Measurements from ENCODE around the gene GZMM. TPM values are rescaled to one million over a fixed set of nuclear protein-coding genes. Genes with fewer than 3 reads are reported as not detected.

The GZMM gene
- polyA plus RNA-seq, 1 of the 3 experiments (the other 2 are of a cell fraction), result not detected

DNA sequence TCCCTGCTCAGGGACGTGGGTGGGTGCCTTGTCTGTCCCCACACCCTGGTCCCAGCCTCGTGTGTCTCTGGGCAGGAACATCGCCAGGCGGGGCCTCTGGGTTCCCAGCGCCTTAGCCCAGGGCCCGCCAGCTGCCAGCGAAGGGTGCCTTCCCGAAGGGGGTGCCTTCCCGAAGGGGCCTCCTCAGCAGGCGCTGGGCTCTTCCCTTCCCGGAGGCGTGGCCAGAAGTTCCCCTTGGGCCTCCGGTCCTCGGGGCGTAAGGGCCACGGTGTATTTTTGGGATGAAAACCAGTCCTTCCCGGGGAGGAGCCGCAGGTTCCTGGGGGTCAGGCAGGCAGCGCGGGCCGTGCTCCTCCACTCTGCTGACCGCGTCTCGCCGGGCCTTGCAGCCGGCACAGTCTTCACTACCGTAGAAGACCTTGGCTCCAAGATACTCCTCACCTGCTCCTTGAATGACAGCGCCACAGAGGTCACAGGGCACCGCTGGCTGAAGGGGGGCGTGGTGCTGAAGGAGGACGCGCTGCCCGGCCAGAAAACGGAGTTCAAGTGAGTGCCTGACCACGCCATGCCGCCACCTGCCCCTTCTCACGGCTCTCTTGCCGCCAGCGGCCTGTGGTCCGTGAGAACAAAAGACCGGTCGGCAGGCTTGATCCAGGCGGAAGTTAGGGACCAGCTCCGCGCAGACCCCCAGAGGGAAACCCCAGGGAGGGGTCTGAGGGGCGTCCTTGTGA lies 35.4 kb downstream of the GZMM start:
- Histone ChIP-seq H3K27ac (ENCODE audit: low read depth in 2 of 2, low read length in 1 of 2) (no peak overlapping the region), H3K4me2 (no peak overlapping the region), H3K9ac (no peak overlapping the region), H3F3A (replicated peaks; ENCODE audit: insufficient read depth) (peaks cover 21% of the 10 kb centered on the region), H3K79me2 (ENCODE audit: insufficient read depth) (peaks cover 61% of the 10 kb centered on the region), H3K4me3 (ENCODE audit: low read depth in 2 of 2, low read length in 1 of 2) (no peak overlapping the region), H3K4me1 (ENCODE audit: control insufficient read depth in 1 of 2, insufficient read depth in 2 of 2, low read depth in 1 of 2, low read length in 1 of 2) (peaks cover 19 to 24% of the 10 kb centered on the region in 2 experiments; a peak in 3 of 4 replicates), H2AFZ (ENCODE audit: low read depth) (no peak overlapping the region), H4K20me1 (ENCODE audit: insufficient read depth) (peaks cover 85% of the 10 kb centered on the region), H3K36me3 (replicated peaks in 1 of 2; ENCODE audit: control insufficient read depth in 1 of 2, insufficient read depth in 2 of 2, low read length in 1 of 2) (peaks cover 0 to 38% of the 10 kb centered on the region in 2 experiments), H3K9me3 (no peaks in the 10 kb centered on the region), H3K9me2 (no peaks in the 10 kb centered on the region), H3K27me3 (ENCODE audit: insufficient read depth) (no peaks in the 10 kb centered on the region)
- 95% methylated on average over 27 of the region's 46 CpGs for WGBS (ENCODE audit: low lambda C conversion rate)
- no peak for TF ChIP-seq TCF12 (IDR thresholded peaks at IDR 0.05)
- TF ChIP-seq, protein P1, sequence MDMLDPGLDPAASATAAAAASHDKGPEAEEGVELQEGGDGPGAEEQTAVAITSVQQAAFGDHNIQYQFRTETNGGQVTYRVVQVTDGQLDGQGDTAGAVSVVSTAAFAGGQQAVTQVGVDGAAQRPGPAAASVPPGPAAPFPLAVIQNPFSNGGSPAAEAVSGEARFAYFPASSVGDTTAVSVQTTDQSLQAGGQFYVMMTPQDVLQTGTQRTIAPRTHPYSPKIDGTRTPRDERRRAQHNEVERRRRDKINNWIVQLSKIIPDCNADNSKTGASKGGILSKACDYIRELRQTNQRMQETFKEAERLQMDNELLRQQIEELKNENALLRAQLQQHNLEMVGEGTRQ (IDR thresholded peaks at IDR 0.05; ENCODE audit: borderline replicate concordance, low read depth, low read length), result no peak
- ChIA-PET CTCF (interaction anchor here (0.9 to 5.7 kb wide), 2 partner anchors 8 to 33 kb away, joined by 3 to 32 read pairs; no protein-coding TSS in a partner anchor), POLR2A (no interaction called here)
- no peak for DNase-seq

DNA sequence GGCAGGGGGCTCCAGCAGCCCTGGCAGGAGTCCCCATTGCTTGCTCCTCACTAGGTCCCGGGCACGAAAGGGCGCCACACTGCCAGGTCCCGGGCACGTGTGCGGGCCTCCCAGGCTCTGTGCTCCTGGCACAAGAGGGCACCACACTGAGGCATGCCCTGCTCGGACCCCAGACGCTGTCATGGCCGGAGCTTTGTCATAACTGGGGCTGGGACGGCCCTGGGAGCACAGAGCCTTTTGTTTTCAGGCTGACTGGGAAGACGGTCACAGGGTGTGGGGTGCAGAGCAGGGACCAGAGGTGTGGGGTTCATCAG lies 35.9 kb downstream of the GZMM start:
- TF ChIP-seq EP300 (IDR thresholded peaks at IDR 0.05; ENCODE audit: borderline replicate concordance in 1 of 2, low read depth in 1 of 2, low read length in 1 of 2) (no peak), FOSL2 (IDR thresholded peaks at IDR 0.05; ENCODE audit: borderline replicate concordance, low read depth) (no peak), FOXJ3 (CRISPR knock-in tag; IDR thresholded peaks at IDR 0.05) (no peak), ELF1 (IDR thresholded peaks at IDR 0.05) (no peak)
- CTCF ChIA-PET, result no interaction called here
- WGBS (ENCODE audit: low lambda C conversion rate), result 96% methylated on average over 11 of the region's 11 CpGs

DNA sequence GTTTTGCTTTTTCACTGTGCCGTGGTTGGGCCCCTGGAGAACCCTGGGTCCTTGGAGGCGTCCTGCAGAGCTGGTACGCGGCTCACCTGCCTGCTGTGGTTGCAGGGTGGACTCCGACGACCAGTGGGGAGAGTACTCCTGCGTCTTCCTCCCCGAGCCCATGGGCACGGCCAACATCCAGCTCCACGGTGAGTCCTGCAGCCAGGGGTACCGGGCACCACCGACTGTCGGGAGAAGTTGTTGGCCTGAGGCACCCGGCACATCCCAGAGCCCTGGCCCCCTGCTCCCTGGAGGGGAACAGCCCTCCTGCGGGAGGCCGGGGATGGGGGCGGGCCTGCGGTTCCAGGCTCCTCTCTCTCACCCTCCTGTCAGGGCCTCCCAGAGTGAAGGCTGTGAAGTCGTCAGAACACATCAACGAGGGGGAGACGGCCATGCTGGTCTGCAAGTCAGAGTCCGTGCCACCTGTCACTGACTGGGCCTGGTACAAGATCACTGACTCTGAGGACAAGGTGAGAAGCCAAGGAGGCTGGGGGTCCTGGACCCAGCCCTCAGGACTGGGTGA lies 36.5 kb downstream of the GZMM start:
- H3F3A ChIP-seq (replicated peaks; ENCODE audit: insufficient read depth), result peaks cover 17% of the 10 kb centered on the region
- ChIA-PET POLR2A (no interaction called here), CTCF (no interaction called here)
- no peak for DNase-seq
- no peak overlapping the region for H3K9ac ChIP-seq
- 86% methylated on average over 2 of the region's 22 CpGs for WGBS (ENCODE audit: low lambda C conversion rate)
- no peaks in the 10 kb centered on the region for H3K9me3 ChIP-seq
- H2AFZ ChIP-seq (ENCODE audit: low read depth), result no peak overlapping the region
- peaks cover 79% of the 10 kb centered on the region for H4K20me1 ChIP-seq (ENCODE audit: insufficient read depth)
- no peak overlapping the region for H3K4me3 ChIP-seq (ENCODE audit: low read depth in 2 of 2, low read length in 1 of 2)
- no peaks in the 10 kb centered on the region for H3K9me2 ChIP-seq
- H3K36me3 ChIP-seq (replicated peaks in 1 of 2; ENCODE audit: control insufficient read depth in 1 of 2, insufficient read depth in 2 of 2, low read length in 1 of 2), result peaks cover 0 to 38% of the 10 kb centered on the region in 2 experiments
- H3K4me1 ChIP-seq (ENCODE audit: control insufficient read depth in 1 of 2, insufficient read depth in 2 of 2, low read depth in 1 of 2, low read length in 1 of 2), result peaks cover 9 to 14% of the 10 kb centered on the region in 2 experiments; a peak in 3 of 4 replicates
- H3K27ac ChIP-seq (ENCODE audit: low read depth in 2 of 2, low read length in 1 of 2), result no peak overlapping the region
- H3K79me2 ChIP-seq (ENCODE audit: insufficient read depth), result peaks cover 51% of the 10 kb centered on the region
- no peak overlapping the region for H3K4me2 ChIP-seq
- H3K27me3 ChIP-seq (ENCODE audit: insufficient read depth), result no peaks in the 10 kb centered on the region
- TF ChIP-seq MEF2A (IDR thresholded peaks at IDR 0.05; ENCODE audit: borderline replicate concordance, low read depth) (no peak), GABPA (IDR thresholded peaks at IDR 0.05; ENCODE audit: low read depth) (no peak), FOXJ3 (CRISPR knock-in tag; IDR thresholded peaks at IDR 0.05) (no peak), RFX5 (IDR thresholded peaks at IDR 0.05; ENCODE audit: low read length) (no peak), POLR2AphosphoS5 (IDR thresholded peaks at IDR 0.05; ENCODE audit: low read depth, low read length) (no peak)
- TF ChIP-seq, protein P2, sequence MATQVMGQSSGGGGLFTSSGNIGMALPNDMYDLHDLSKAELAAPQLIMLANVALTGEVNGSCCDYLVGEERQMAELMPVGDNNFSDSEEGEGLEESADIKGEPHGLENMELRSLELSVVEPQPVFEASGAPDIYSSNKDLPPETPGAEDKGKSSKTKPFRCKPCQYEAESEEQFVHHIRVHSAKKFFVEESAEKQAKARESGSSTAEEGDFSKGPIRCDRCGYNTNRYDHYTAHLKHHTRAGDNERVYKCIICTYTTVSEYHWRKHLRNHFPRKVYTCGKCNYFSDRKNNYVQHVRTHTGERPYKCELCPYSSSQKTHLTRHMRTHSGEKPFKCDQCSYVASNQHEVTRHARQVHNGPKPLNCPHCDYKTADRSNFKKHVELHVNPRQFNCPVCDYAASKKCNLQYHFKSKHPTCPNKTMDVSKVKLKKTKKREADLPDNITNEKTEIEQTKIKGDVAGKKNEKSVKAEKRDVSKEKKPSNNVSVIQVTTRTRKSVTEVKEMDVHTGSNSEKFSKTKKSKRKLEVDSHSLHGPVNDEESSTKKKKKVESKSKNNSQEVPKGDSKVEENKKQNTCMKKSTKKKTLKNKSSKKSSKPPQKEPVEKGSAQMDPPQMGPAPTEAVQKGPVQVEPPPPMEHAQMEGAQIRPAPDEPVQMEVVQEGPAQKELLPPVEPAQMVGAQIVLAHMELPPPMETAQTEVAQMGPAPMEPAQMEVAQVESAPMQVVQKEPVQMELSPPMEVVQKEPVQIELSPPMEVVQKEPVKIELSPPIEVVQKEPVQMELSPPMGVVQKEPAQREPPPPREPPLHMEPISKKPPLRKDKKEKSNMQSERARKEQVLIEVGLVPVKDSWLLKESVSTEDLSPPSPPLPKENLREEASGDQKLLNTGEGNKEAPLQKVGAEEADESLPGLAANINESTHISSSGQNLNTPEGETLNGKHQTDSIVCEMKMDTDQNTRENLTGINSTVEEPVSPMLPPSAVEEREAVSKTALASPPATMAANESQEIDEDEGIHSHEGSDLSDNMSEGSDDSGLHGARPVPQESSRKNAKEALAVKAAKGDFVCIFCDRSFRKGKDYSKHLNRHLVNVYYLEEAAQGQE (IDR thresholded peaks at IDR 0.05; ENCODE audit: low read depth, low read length), result no peak
- TF ChIP-seq, protein P3, sequence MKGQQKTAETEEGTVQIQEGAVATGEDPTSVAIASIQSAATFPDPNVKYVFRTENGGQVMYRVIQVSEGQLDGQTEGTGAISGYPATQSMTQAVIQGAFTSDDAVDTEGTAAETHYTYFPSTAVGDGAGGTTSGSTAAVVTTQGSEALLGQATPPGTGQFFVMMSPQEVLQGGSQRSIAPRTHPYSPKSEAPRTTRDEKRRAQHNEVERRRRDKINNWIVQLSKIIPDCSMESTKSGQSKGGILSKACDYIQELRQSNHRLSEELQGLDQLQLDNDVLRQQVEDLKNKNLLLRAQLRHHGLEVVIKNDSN (IDR thresholded peaks at IDR 0.05; ENCODE audit: borderline replicate concordance, low read depth), result no peak
- TF ChIP-seq, protein P4, sequence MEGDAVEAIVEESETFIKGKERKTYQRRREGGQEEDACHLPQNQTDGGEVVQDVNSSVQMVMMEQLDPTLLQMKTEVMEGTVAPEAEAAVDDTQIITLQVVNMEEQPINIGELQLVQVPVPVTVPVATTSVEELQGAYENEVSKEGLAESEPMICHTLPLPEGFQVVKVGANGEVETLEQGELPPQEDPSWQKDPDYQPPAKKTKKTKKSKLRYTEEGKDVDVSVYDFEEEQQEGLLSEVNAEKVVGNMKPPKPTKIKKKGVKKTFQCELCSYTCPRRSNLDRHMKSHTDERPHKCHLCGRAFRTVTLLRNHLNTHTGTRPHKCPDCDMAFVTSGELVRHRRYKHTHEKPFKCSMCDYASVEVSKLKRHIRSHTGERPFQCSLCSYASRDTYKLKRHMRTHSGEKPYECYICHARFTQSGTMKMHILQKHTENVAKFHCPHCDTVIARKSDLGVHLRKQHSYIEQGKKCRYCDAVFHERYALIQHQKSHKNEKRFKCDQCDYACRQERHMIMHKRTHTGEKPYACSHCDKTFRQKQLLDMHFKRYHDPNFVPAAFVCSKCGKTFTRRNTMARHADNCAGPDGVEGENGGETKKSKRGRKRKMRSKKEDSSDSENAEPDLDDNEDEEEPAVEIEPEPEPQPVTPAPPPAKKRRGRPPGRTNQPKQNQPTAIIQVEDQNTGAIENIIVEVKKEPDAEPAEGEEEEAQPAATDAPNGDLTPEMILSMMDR (IDR thresholded peaks at IDR 0.05), result no peak

More for the DNA sequence above, 35.9 kb downstream of the GZMM start:
- POLR2A ChIA-PET, result no interaction called here
- DNase-seq, result no peak
- peaks cover 56% of the 10 kb centered on the region for H3K79me2 ChIP-seq (ENCODE audit: insufficient read depth)
- H4K20me1 ChIP-seq (ENCODE audit: insufficient read depth), result peaks cover 84% of the 10 kb centered on the region
- peaks cover 21% of the 10 kb centered on the region for H3F3A ChIP-seq (replicated peaks; ENCODE audit: insufficient read depth)
- no peak overlapping the region for H3K27ac ChIP-seq (ENCODE audit: low read depth in 2 of 2, low read length in 1 of 2)
- H2AFZ ChIP-seq (ENCODE audit: low read depth), result no peak overlapping the region
- no peak overlapping the region for H3K4me3 ChIP-seq (ENCODE audit: low read depth in 2 of 2, low read length in 1 of 2)
- H3K9me3 ChIP-seq, result no peaks in the 10 kb centered on the region
- no peaks in the 10 kb centered on the region for H3K9me2 ChIP-seq
- H3K9ac ChIP-seq, result no peak overlapping the region
- H3K4me2 ChIP-seq, result no peak overlapping the region
- peaks cover 0 to 38% of the 10 kb centered on the region in 2 experiments for H3K36me3 ChIP-seq (replicated peaks in 1 of 2; ENCODE audit: control insufficient read depth in 1 of 2, insufficient read depth in 2 of 2, low read length in 1 of 2)
- no peaks in the 10 kb centered on the region for H3K27me3 ChIP-seq (ENCODE audit: insufficient read depth)
- peaks cover 14 to 19% of the 10 kb centered on the region in 2 experiments; a peak in 3 of 4 replicates for H3K4me1 ChIP-seq (ENCODE audit: control insufficient read depth in 1 of 2, insufficient read depth in 2 of 2, low read depth in 1 of 2, low read length in 1 of 2)
